Stimulated activated naive CD8-positive, alpha-beta T cell treated with anti-CD3 and anti-CD28 coated beads, Interleukin-15, Interleukin-2, amounts not matched to agents 100 U/mL and 50 U/mL, for 24 hours (primary cell): ENCODE measurements around the gene MPG.
"Not testable (repeated sequence)": the region's sequence is repeated elsewhere in the genome, so short reads cannot be mapped to it uniquely, and the experiment has no call there.

Experiments
- ATAC-seq: fragments of 150-1000 bp; cut with Tn5 transposase; one replicate; pipeline ENCODE4 v1.10.0; 2021
- DNase-seq: peaks from one replicate; pipeline ENCODE4 v3.0.0; 2021

Gene MPG

GRCh38 chr16:77807-78443, at the start of gene MPG:
Gene MPG, plus strand, starts transcription at chr16:78225. Its CDS starts 85 bp downstream, at chr16:78310.
- DNase-seq (peak; percentile 92), ATAC-seq (peak; percentile 68)

- DNase-seq, ATAC-seq: not testable (repeated sequence)
Measured at GRCh38 chr16:30627-31026, 47.4 kb upstream of the MPG start.

- DNase-seq, ATAC-seq: not testable (repeated sequence)
Measured at GRCh38 chr16:33154-33876, 44.7 kb upstream of the MPG start.

- DNase-seq (peak; percentile 2), ATAC-seq (no peak)
Measured at GRCh38 chr16:33877-34647, 44.0 kb upstream of the MPG start.

GRCh38 chr16:34648-34987, 43.4 kb upstream of the MPG start:
- no peak for ATAC-seq
- DNase-seq: peak; percentile 3

- no peak for ATAC-seq
Measured at GRCh38 chr16:35011-35677, 42.9 kb upstream of the MPG start.

GRCh38 chr16:35678-36305, 42.2 kb upstream of the MPG start:
- DNase-seq (peak; percentile 1), ATAC-seq (no peak)

More at GRCh38 chr16:35011-35677, 42.9 kb upstream of the MPG start:
- DNase-seq: peak; percentile 5

GRCh38 chr16:36336-36984, 41.6 kb upstream of the MPG start:
- DNase-seq (peak; percentile 2), ATAC-seq (no peak)

GRCh38 chr16:37511-37910, 40.5 kb upstream of the MPG start:
- ATAC-seq (no peak), DNase-seq (no peak)

- DNase-seq, ATAC-seq: not testable (repeated sequence)
Measured at GRCh38 chr16:38206-38605, 39.8 kb upstream of the MPG start.

GRCh38 chr16:38941-39892, 38.8 kb upstream of the MPG start:
- peak; percentile 75 for ATAC-seq
- DNase-seq: peak; percentile 50

- DNase-seq: no peak
- no peak for ATAC-seq
Measured at GRCh38 chr16:41439-42068, 36.5 kb upstream of the MPG start.

GRCh38 chr16:42069-42457, 36.0 kb upstream of the MPG start:
- ATAC-seq (no peak), DNase-seq (no peak)

GRCh38 chr16:42691-43090, 35.3 kb upstream of the MPG start:
- DNase-seq (no peak), ATAC-seq (no peak)

GRCh38 chr16:43294-43693, 34.7 kb upstream of the MPG start:
- no peak for ATAC-seq
- no peak for DNase-seq

GRCh38 chr16:44655-45054, 33.4 kb upstream of the MPG start:
- DNase-seq (no peak), ATAC-seq (no peak)

- ATAC-seq (no peak), DNase-seq (no peak)
Measured at GRCh38 chr16:45454-45853, 32.6 kb upstream of the MPG start.

- not testable (repeated sequence) for DNase-seq, ATAC-seq
Measured at GRCh38 chr16:46510-46909, 31.5 kb upstream of the MPG start.

GRCh38 chr16:47234-47633, 30.8 kb upstream of the MPG start:
- DNase-seq: no peak
- no peak for ATAC-seq
